Esophagus squamous epithelium (tissue), 5 donors: ENCODE results near the gene TPCN2. TPM values are rescaled to one million over a fixed set of nuclear protein-coding genes. Genes with fewer than 3 reads are reported as not detected.
A peak's percentile ranks its signal among the peaks of the same experiment; 100 is the strongest.

ENCODE experiments used
- DNase-seq: peaks from one replicate; lab custom pipeline; 2025; lab: John Stamatoyannopoulos, UW
- H3K27ac ChIP-seq, 4 donors: fragments of 200-600 bp; sonication (generic); one replicate each; pipeline ENCODE4 v1.5.1; 2016 to 2019; ENCODE audit warnings: mild to moderate bottlenecking in 1 of 4
- H3K27me3 ChIP-seq, 4 donors: fragments of 200-600 bp; sonication (generic); 1 replicate in 3 of 4; 2 replicates in 1 of 4; pipeline versions ENCODE4 v1.5.1 to v1.6.0; 2017 to 2021; ENCODE audit warnings: antibody characterized with exemption in 1 of 4
- H3K36me3 ChIP-seq, 3 donors: fragments of 200-600 bp; sonication (generic); one replicate each; pipeline ENCODE4 v1.5.1; 2016 to 2019
- H3K4me1 ChIP-seq, 3 donors: fragments of 200-600 bp; sonication (generic); one replicate each; pipeline ENCODE4 v1.5.1; 2017 to 2019
- H3K4me3 ChIP-seq, 4 donors: fragments of 200-600 bp; sonication (generic); 1 replicate in 3 of 4; 2 replicates in 1 of 4; pipeline ENCODE4 v1.5.1; 2016 to 2019; ENCODE audit warnings: mild to moderate bottlenecking in 2 of 4, moderate library complexity in 1 of 4
- H3K9me3 ChIP-seq, 3 donors: fragments of 200-600 bp; sonication (generic); one replicate each; pipeline ENCODE4 v1.5.1; 2016 to 2019
- POLR2A ChIP-seq, 4 donors: fragments of 450-650 bp; IDR thresholded peaks; one replicate each; pipeline ENCODE4 v1.6.1; 2017; ENCODE audit warnings: antibody characterized with exemption in 4 of 4, mild to moderate bottlenecking in 4 of 4, moderate library complexity in 3 of 4
- WGBS, 2 donors: methylation state at CpG; one replicate each; pipeline ENCODE4 v1.1.5; 2018; 5-methylcytosine and 5-hydroxymethylcytosine counted together
- intact Hi-C: fragments of 100-400 bp; cut with DNase I; formaldehyde crosslinking; loops from one replicate; pipeline ENCODE4 v1.15.0; 2022
- total RNA-seq, 4 donors: library from RNA; depleted of rRNA; stranded (reverse); fragments of >200 nt; gene quantifications; one replicate each; pipeline ENCODE4 v1.1.0, GENCODE V29; 2016
- TF ChIP-seq, protein P1 (sequence below), 6 experiments: fragments of 450-650 bp in 4 of 6; fragments of 200-600 bp in 2 of 6; sonication (generic) in 2 of 6; IDR thresholded peaks; one replicate each; pipeline ENCODE4 v1.5.1; 2016 to 2019; ENCODE audit warnings: antibody characterized with exemption in 6 of 6, mild to moderate bottlenecking in 4 of 6, moderate library complexity in 4 of 6
- donor health status: DM: yes; HTN: yes; CAD: no.

TPCN2 gene
- total RNA-seq, 4 donors from 2014 or later: 7.9 to 12.0 (median 9.1) TPM

- H3K4me1 ChIP-seq: peaks cover 0 to 21% (median 0%) of the 10 kb centered on the region in 3 donors
- intact Hi-C loops: no loop called here
- H3K4me3 ChIP-seq: no peak overlapping the region
- no peak overlapping the region for H3K27ac ChIP-seq
- H3K9me3 ChIP-seq: no peaks in the 10 kb centered on the region
- TF ChIP-seq, protein P1, sequence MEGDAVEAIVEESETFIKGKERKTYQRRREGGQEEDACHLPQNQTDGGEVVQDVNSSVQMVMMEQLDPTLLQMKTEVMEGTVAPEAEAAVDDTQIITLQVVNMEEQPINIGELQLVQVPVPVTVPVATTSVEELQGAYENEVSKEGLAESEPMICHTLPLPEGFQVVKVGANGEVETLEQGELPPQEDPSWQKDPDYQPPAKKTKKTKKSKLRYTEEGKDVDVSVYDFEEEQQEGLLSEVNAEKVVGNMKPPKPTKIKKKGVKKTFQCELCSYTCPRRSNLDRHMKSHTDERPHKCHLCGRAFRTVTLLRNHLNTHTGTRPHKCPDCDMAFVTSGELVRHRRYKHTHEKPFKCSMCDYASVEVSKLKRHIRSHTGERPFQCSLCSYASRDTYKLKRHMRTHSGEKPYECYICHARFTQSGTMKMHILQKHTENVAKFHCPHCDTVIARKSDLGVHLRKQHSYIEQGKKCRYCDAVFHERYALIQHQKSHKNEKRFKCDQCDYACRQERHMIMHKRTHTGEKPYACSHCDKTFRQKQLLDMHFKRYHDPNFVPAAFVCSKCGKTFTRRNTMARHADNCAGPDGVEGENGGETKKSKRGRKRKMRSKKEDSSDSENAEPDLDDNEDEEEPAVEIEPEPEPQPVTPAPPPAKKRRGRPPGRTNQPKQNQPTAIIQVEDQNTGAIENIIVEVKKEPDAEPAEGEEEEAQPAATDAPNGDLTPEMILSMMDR (IDR thresholded peaks at IDR 0.05): no peak
- no peak for TF ChIP-seq POLR2A (IDR thresholded peaks at IDR 0.05)
- H3K36me3 ChIP-seq: peaks cover 21 to 82% (median 26%) of the 10 kb centered on the region in 3 donors
- H3K27me3 ChIP-seq: no peaks in the 10 kb centered on the region
- no peak for DNase-seq
- 80% methylated on average over 1 of the region's 13 CpGs; no CpG with 5 or more reads in 1 of the 2 donors for WGBS, 2 donors
Observed at GRCh38 chr11:69067200-69067599, 18.5 kb downstream of the TPCN2 start.

- DNase-seq: no peak
- no peak for TF ChIP-seq POLR2A (IDR thresholded peaks at IDR 0.05)
- TF ChIP-seq, protein P1 (IDR thresholded peaks at IDR 0.05): no peak
- Histone ChIP-seq H3K36me3 (peaks cover 3 to 80% (median 14%) of the 10 kb centered on the region in 3 donors), H3K27me3 (no peaks in the 10 kb centered on the region), H3K4me1 (peaks cover 0 to 20% (median 7%) of the 10 kb centered on the region in 3 donors), H3K9me3 (no peaks in the 10 kb centered on the region), H3K4me3 (no peak overlapping the region), H3K27ac (peak overlapping the region in 1 of 4 donors; percentile 28)
- intact Hi-C loops: no loop called here
- WGBS, 2 donors: 90 to 93% methylated on average over 2 to 9 of the region's 23 CpGs
Observed at GRCh38 chr11:69071086-69071800, 22.5 kb downstream of the TPCN2 start.

- no peak for DNase-seq
- TF ChIP-seq, protein P1 (IDR thresholded peaks at IDR 0.05): no peak
- TF ChIP-seq POLR2A (IDR thresholded peaks at IDR 0.05): no peak
- intact Hi-C loops: no loop called here
- Histone ChIP-seq H3K27me3 (no peaks in the 10 kb centered on the region), H3K27ac (peak overlapping the region in 1 of 4 donors; percentile 28), H3K4me3 (no peak overlapping the region), H3K4me1 (peaks cover 0 to 19% (median 7%) of the 10 kb centered on the region in 3 donors), H3K9me3 (no peaks in the 10 kb centered on the region), H3K36me3 (peaks cover 3 to 74% (median 14%) of the 10 kb centered on the region in 3 donors)
- 93 to 100% methylated on average over 1 to 9 of the region's 13 CpGs for WGBS, 2 donors
Observed at GRCh38 chr11:69071956-69072355, 23.2 kb downstream of the TPCN2 start.

DNA sequence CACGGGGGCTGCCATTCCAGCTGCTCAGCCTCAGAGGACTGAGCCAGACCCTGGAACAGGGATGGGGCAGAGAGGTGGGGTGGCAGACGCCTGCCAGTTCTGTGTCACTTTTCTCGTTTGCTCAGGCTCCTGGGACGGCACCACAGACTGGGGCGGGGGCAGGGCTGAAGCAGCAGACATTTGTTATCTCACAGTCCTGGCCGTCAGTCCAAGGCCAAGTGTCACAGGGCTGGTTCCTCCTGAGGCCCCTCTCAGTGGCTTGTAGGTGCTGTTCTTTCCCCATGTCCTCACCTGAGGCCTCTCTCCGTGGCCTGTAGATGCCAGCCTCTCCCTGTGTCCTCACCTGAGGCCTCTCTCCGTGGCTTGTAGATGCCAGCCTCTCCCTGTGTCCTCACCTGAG lies 24.7 kb downstream of the TPCN2 start:
- intact Hi-C loops: no loop called here
- no peaks in the 10 kb centered on the region for H3K9me3 ChIP-seq
- TF ChIP-seq, protein P1 (IDR thresholded peaks at IDR 0.05): no peak
- TF ChIP-seq POLR2A (IDR thresholded peaks at IDR 0.05): no peak
- peaks cover 3 to 76% (median 14%) of the 10 kb centered on the region in 3 donors for H3K36me3 ChIP-seq
- no peak for DNase-seq
- no peaks in the 10 kb centered on the region for H3K27me3 ChIP-seq
- WGBS, 2 donors: 81 to 84% methylated on average over 7 of the region's 8 CpGs
- no peak overlapping the region for H3K4me3 ChIP-seq
- peak overlapping the region in 3 of 4 donors; percentile 75 to 87 (median 81) for H3K27ac ChIP-seq
- peaks cover 0 to 19% (median 7%) of the 10 kb centered on the region in 3 donors for H3K4me1 ChIP-seq
